GM23338 (cell line): ENCODE measurements around the gene NUB1.
A peak's percentile ranks its signal among the peaks of the same experiment; 100 is the strongest.

Source experiments
- JUNB ChIP-seq: IDR thresholded peaks from one replicate; pipeline ENCODE4 v1.6.1; 2016; ENCODE audit warnings: antibody characterized with exemption; ENCODE audit not compliant: unreplicated experiment
- TF ChIP-seq, protein P1 (sequence below), 2 experiments: fragments of 200-600 bp in 1 of 2; sonication (generic) in 1 of 2; conservative IDR thresholded peaks; 2 replicates each; pipeline versions ENCODE4 v1.5.1 to v1.6.1; 2016 to 2017; ENCODE audit warnings: antibody characterized with exemption in 2 of 2, low read depth in 2 of 2, mild to moderate bottlenecking in 2 of 2, moderate library complexity in 1 of 2

DNA sequence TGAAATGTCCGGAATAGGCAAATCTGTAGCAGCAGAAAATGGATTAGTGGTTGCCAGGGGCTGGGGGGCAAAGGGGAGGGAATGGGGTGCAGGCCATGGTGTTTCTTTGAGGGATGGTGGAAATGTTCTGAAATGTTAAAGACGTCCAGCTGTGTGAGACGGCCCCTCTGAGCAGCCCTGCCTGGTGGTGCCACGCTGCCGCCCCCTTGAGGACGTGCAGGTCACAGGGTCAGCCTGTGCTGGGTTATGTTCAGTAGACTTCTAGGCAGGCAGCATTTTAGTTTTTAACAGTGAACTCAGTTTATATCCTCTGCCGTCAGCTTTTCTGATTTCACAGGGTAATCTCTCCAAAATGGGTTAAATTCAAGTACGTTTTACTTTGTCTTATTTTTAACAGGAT lies 9.4 kb downstream of the NUB1 start:
- TF ChIP-seq, protein P1, sequence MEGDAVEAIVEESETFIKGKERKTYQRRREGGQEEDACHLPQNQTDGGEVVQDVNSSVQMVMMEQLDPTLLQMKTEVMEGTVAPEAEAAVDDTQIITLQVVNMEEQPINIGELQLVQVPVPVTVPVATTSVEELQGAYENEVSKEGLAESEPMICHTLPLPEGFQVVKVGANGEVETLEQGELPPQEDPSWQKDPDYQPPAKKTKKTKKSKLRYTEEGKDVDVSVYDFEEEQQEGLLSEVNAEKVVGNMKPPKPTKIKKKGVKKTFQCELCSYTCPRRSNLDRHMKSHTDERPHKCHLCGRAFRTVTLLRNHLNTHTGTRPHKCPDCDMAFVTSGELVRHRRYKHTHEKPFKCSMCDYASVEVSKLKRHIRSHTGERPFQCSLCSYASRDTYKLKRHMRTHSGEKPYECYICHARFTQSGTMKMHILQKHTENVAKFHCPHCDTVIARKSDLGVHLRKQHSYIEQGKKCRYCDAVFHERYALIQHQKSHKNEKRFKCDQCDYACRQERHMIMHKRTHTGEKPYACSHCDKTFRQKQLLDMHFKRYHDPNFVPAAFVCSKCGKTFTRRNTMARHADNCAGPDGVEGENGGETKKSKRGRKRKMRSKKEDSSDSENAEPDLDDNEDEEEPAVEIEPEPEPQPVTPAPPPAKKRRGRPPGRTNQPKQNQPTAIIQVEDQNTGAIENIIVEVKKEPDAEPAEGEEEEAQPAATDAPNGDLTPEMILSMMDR (conservative IDR thresholded peaks at IDR 0.05; ENCODE audit: low read depth in 2 of 2) = peak; percentile 70 to 80
- TF ChIP-seq JUNB = peak; percentile 61
